Activated naive CD4-positive, alpha-beta T cell treated with anti-CD3 and anti-CD28 coated beads for 36 hours (primary cell): ENCODE results near the gene TSKS. TPM values are rescaled to one million over a fixed set of nuclear protein-coding genes. Genes with fewer than 3 reads are reported as not detected.
"Not testable (repeated sequence)": the region's sequence is repeated elsewhere in the genome, so short reads cannot be mapped to it uniquely, and the experiment has no call there.

Experiments
- CTCF ChIA-PET: fragments of 350-600 bp; sonication (Branson Sonifier 250); formaldehyde crosslinking; loops from one replicate; lab custom pipeline; 2021; ENCODE audit warnings: antibody characterized with exemption; lab: Charles Lee
- DNase-seq: peaks from one replicate; pipeline ENCODE4 v3.0.0-alpha.2; 2020
- H3K27ac Mint-ChIP-seq: one replicate; pipeline ENCODE4 v1.8.0; 2021; ENCODE audit warnings: mild to moderate bottlenecking, mixed read lengths
- H3K27me3 Mint-ChIP-seq: one replicate; pipeline ENCODE4 v1.8.0; 2021; ENCODE audit warnings: low read depth, mixed read lengths
- H3K36me3 Mint-ChIP-seq: one replicate; pipeline ENCODE4 v1.8.0; 2021; ENCODE audit warnings: low read depth, mixed read lengths
- H3K4me1 Mint-ChIP-seq: one replicate; pipeline ENCODE4 v1.8.0; 2021; ENCODE audit warnings: low read depth, mixed read lengths
- H3K4me3 Mint-ChIP-seq: one replicate; pipeline ENCODE4 v1.8.0; 2021; ENCODE audit warnings: mild to moderate bottlenecking, moderate library complexity, mixed read lengths
- H3K9me3 Mint-ChIP-seq: one replicate; pipeline ENCODE4 v1.8.0; 2021; ENCODE audit warnings: mixed read lengths
- intact Hi-C: fragments of 100-400 bp; cut with micrococcal nuclease; formaldehyde crosslinking; loops from one replicate; pipeline ENCODE4 v1.15.1; 2023
- total RNA-seq, 2 experiments: library from RNA; stranded (reverse); gene quantifications; one replicate each; pipeline ENCODE4 v1.2.3, GENCODE V29; 2021

The TSKS gene
- total RNA-seq, 2 experiments from 2014 or later, result 0.57 to 0.72 TPM

- H3K4me1 Mint-ChIP-seq, result no peaks in the 10 kb centered on the region
- H3K27ac Mint-ChIP-seq, result no peak overlapping the region
- no peaks in the 10 kb centered on the region for H3K36me3 Mint-ChIP-seq
- no peak overlapping the region for H3K4me3 Mint-ChIP-seq
- no peak for DNase-seq
- peaks cover 5% of the 10 kb centered on the region for H3K9me3 Mint-ChIP-seq
- no peaks in the 10 kb centered on the region for H3K27me3 Mint-ChIP-seq
- CTCF ChIA-PET, result no interaction called here
- intact Hi-C loops, result no loop called here
Measured at GRCh38 chr19:49752701-49753100, 10.4 kb downstream of the TSKS start.

DNA sequence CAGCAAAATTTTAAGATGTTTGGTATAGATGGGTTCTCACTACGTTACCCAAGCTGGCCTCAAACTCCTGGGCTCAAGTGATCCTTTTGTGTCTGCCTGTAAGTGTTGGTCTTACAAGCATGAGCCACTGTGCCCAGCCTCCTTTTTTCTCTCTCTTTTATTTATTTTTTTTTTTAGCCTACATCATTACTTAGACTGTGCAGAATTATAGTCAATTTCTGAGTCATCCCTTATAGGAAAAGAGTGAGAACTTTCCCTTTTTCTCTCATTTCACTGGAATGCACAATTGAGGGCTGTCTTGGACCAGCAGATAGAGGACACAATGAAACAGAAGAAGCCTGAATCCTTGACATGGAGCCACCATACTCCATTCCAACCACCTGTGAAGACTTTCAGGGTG is 13.3 kb downstream of the TSKS start:
- CTCF ChIA-PET, result no interaction called here

GRCh38 chr19:49749055-49749716 is 13.9 kb downstream of the TSKS start:
- Mint-ChIP-seq H3K4me1 (no peaks in the 10 kb centered on the region), H3K27me3 (no peaks in the 10 kb centered on the region), H3K4me3 (no peak overlapping the region), H3K9me3 (no peaks in the 10 kb centered on the region), H3K36me3 (no peaks in the 10 kb centered on the region), H3K27ac (no peak overlapping the region)
- intact Hi-C loops, result no loop called here
- CTCF ChIA-PET, result interaction anchor here (0.6 kb wide), 2 partner anchors 9 to 14 kb away, joined by 3 read pairs; no protein-coding TSS in a partner anchor
- no peak for DNase-seq

More for the DNA sequence above, 13.3 kb downstream of the TSKS start:
- DNase-seq, result no peak
- intact Hi-C loops, result no loop called here
- no peaks in the 10 kb centered on the region for H3K27me3 Mint-ChIP-seq
- H3K9me3 Mint-ChIP-seq, result no peaks in the 10 kb centered on the region
- no peaks in the 10 kb centered on the region for H3K36me3 Mint-ChIP-seq
- H3K4me3 Mint-ChIP-seq, result no peak overlapping the region
- H3K27ac Mint-ChIP-seq, result no peak overlapping the region
- no peaks in the 10 kb centered on the region for H3K4me1 Mint-ChIP-seq

DNA sequence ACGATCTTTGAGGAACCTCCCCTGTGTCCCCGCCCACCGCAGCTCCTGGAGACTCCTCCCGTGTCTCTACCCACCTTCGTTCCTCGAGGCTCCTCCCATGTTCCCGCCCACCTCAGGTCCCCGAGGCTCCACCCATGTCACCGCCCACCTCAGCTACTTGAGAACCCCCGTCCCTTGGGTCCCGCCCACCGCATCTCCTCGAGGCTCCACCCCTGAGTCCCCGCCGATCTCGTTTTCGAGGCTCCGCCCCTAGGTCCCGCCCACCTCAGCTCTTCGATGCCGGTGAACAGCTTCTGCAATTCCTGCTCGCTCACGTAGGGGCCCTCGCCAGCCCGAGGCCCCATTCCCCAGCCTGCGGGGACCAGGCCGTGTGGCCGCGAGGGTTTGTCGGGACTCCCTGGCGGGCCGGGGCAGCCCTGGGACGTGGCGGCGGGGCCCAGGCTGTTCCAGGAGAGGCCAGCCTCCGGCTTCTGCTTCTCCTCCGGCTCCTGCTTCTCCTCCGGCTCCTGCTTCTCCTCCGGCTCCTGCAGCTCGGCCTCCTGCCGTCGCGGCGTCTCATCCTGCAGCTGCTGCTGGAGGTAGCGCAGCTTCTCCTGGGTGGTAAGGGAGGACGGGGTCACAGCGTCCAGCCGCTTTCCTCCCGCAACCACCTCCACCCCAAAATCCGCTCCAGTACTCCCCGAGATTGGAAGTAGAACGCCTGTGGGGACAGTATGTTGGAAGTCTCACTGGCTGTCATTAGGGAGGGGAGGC is 16.7 kb downstream of the TSKS start:
- CTCF ChIA-PET, result no interaction called here
- Mint-ChIP-seq H3K36me3 (no peaks in the 10 kb centered on the region), H3K27ac (no peak overlapping the region), H3K27me3 (no peaks in the 10 kb centered on the region), H3K4me1 (no peaks in the 10 kb centered on the region), H3K9me3 (no peaks in the 10 kb centered on the region), H3K4me3 (no peak overlapping the region)
- intact Hi-C loops, result no loop called here
- DNase-seq, result peak; percentile 46

DNA sequence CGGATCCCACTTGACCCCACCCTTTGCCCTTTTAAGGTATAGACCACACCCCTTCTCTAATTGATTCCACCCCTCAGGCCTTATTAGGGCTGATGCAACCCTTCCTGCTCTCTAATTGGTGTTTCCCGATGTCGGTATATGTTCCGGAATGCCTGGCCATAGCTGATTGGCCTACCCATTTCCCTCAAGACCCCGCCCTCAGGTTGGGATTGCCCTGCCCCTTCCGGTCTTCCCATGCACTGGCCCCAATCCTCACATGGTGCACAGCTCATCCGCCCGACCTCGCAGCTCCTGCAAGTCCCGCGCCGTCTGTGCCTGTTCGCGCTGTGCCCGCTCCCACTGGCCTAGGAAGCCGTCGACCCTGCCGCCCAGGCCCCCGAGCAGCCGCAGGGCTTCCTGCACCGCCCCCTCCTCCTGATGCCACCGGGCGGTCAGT is 18.1 kb downstream of the TSKS start:
- no peak overlapping the region for H3K4me3 Mint-ChIP-seq
- CTCF ChIA-PET, result no interaction called here
- intact Hi-C loops, result no loop called here
- no peaks in the 10 kb centered on the region for H3K36me3 Mint-ChIP-seq
- H3K27me3 Mint-ChIP-seq, result no peaks in the 10 kb centered on the region
- no peak for DNase-seq
- H3K27ac Mint-ChIP-seq, result no peak overlapping the region
- no peaks in the 10 kb centered on the region for H3K4me1 Mint-ChIP-seq
- no peaks in the 10 kb centered on the region for H3K9me3 Mint-ChIP-seq

DNA sequence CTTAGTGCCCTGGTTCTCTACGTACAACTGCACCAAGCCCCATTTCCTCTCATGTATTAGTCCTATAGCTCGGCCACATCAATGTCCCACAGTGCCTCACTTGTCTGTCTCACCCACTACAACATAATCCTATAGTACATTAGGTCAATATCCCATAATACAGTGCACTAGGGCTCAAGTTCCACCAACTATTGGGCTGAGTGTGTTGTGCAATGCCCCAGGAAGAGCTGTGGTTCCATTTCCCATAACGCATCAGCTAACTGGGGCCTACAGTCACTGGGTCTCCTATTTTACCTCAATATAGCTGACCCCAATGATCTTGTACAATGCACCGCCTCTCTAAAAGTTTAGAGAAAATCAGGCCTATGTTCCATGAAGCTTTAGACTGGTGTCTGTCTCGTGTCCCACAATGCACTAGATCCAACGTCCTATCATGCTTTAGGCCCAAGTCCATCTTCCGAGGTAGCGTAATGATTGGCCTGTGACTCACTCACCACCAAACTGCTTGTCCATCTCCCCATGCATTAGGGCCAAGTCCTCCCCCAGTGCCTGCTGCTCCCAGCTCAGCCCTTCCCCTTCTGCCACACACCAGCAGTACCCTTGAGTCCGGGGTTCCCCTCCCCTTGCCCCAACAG is 21.8 kb downstream of the TSKS start:
- Mint-ChIP-seq H3K36me3 (no peaks in the 10 kb centered on the region), H3K27me3 (no peaks in the 10 kb centered on the region), H3K9me3 (no peaks in the 10 kb centered on the region), H3K27ac (no peak overlapping the region), H3K4me3 (no peak overlapping the region), H3K4me1 (peaks cover 2% of the 10 kb centered on the region)
- CTCF ChIA-PET, result interaction anchor here (1.0 kb wide), 1 partner anchor 10 kb away, joined by 3 read pairs; no protein-coding TSS in a partner anchor
- DNase-seq, result no peak
- intact Hi-C loops, result no loop called here

GRCh38 chr19:49739933-49740332 is 23.2 kb downstream of the TSKS start:
- peaks cover 2% of the 10 kb centered on the region for H3K4me1 Mint-ChIP-seq
- no peak for DNase-seq
- no peak overlapping the region for H3K27ac Mint-ChIP-seq
- no peak overlapping the region for H3K4me3 Mint-ChIP-seq
- CTCF ChIA-PET, result interaction anchor here (0.7 kb wide), 1 partner anchor 29 kb away, joined by 3 read pairs; no protein-coding TSS in a partner anchor
- H3K27me3 Mint-ChIP-seq, result no peaks in the 10 kb centered on the region
- no peaks in the 10 kb centered on the region for H3K36me3 Mint-ChIP-seq
- intact Hi-C loops, result no loop called here
- no peaks in the 10 kb centered on the region for H3K9me3 Mint-ChIP-seq

- Mint-ChIP-seq H3K9me3 (no peaks in the 10 kb centered on the region), H3K27ac (no peak overlapping the region), H3K36me3 (no peaks in the 10 kb centered on the region), H3K4me1 (peaks cover 2% of the 10 kb centered on the region), H3K27me3 (no peaks in the 10 kb centered on the region), H3K4me3 (no peak overlapping the region)
- intact Hi-C loops, result no loop called here
- no peak for DNase-seq
- CTCF ChIA-PET, result no interaction called here
Measured at GRCh38 chr19:49739098-49739497, 24.0 kb downstream of the TSKS start.

DNA sequence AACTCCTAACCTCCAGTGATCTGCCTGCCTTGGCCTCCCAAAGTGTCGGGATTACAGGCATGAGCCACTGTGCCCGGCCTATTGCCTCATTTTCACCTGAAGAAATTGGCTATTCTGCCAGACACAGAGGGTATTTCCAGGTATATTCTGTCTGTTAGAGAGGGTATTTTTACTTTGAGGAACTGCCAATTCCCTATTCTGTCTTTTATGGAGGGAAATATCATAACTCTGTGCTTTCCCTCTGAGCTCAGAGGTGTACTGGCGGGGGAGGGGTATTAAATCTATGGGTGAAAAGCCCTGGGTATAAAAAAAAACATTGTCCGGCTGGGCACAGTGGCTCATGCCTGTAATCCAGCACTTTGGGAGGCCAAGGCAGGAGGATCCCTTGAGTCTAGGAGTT is 24.8 kb downstream of the TSKS start:
- Mint-ChIP-seq H3K27me3 (no peaks in the 10 kb centered on the region), H3K36me3 (no peaks in the 10 kb centered on the region), H3K4me3 (no peak overlapping the region), H3K4me1 (peaks cover 2% of the 10 kb centered on the region), H3K9me3 (no peaks in the 10 kb centered on the region), H3K27ac (no peak overlapping the region)
- DNase-seq, result no peak
- CTCF ChIA-PET, result no interaction called here
- intact Hi-C loops, result no loop called here

DNA sequence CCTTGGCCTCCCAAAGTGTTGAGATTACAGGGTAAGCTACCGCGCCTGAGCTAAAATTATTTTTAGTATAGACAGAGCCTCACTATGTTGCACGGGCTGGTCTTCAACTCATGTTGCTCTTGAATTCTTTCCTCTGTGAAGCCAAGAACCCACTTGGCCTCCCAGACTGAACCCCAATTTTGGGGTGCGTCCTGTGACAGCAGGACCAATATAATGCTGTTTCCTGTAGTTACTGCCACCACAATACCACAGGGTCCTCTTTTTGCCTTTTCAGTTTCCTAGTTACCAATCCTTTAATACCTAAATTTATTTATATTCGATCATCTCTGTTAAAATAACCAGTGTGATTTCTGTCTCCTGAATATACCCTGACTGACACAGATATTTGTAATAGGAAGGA is 32.9 kb downstream of the TSKS start:
- Mint-ChIP-seq H3K27ac (no peak overlapping the region), H3K4me3 (no peak overlapping the region), H3K4me1 (no peaks in the 10 kb centered on the region), H3K9me3 (no peaks in the 10 kb centered on the region), H3K36me3 (no peaks in the 10 kb centered on the region), H3K27me3 (no peaks in the 10 kb centered on the region)
- intact Hi-C loops, result no loop called here
- CTCF ChIA-PET, result interaction anchor here (1.4 kb wide), 1 partner anchor 12 kb away, joined by 4 read pairs; no protein-coding TSS in a partner anchor
- DNase-seq, result no peak

DNA sequence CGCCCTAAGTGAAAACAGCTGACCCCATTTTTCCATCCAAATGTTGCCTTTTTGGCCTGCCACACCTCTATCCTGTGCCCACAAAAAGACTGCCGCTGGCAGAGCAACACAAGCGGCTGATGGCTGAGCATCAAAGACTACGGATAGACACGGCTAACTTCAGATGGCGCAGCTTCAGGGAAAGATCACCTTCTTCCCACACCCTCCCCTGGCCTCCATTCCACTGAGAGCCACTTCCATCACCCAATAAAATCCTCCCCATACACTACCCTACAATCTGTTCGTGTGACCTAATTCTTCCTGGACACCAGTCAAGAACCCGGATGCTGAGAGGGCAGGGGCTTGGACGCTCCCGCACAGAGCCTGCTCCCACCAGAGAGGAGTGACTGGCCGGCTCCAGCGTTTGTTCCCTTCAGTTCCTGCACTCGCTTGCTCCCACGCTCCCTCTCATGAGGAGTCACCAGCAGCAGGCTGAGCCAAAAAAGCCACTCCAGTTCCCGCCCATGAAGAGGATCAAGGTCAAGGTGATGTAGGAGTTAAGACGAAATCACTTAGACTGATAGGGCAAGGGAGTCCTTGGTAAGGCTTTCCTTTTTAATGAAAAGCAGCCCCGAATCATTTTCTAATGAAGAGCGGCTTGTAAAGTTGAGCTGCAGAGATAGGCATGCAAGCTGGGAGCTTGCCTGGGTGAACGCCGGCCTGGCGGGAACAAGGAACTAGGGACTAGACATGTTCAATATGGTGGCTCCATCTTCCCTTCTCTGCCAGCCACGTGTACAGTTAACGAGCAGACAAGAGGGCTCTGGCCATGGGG is 35.7 kb downstream of the TSKS start:
- Mint-ChIP-seq H3K9me3 (no peaks in the 10 kb centered on the region), H3K27ac (no peak overlapping the region), H3K36me3 (peaks cover 5% of the 10 kb centered on the region), H3K4me3 (no peak overlapping the region), H3K4me1 (no peaks in the 10 kb centered on the region), H3K27me3 (no peaks in the 10 kb centered on the region)
- intact Hi-C loops, result no loop called here
- CTCF ChIA-PET, result no interaction called here
- no peak for DNase-seq

- H3K27ac Mint-ChIP-seq, H3K27me3 Mint-ChIP-seq, H3K9me3 Mint-ChIP-seq, CTCF ChIA-PET, H3K36me3 Mint-ChIP-seq, H3K4me3 Mint-ChIP-seq, DNase-seq: not testable (repeated sequence)
- intact Hi-C loops, result loop anchor here (5.0 kb wide), 1 partner anchor 148 kb away; the partner anchor contains the start of gene PNKP
- H3K4me1 Mint-ChIP-seq, result peaks cover 16% of the 10 kb centered on the region
Measured at GRCh38 chr19:49719420-49719819, 43.7 kb downstream of the TSKS start.
